KMS-11 (cell line): ENCODE measurements around the gene DNAJB1.

ENCODE experiments used
- H2AFZ ChIP-seq: fragments of 200-600 bp; sonication (generic); 2 replicates; pipeline ENCODE4 v1.6.1; 2016; ENCODE audit warnings: antibody characterized with exemption, mixed run types, low read depth
- H3K27ac ChIP-seq: fragments of 200-600 bp; sonication (generic); 2 replicates; pipeline ENCODE4 v1.6.1; 2016; ENCODE audit warnings: mild to moderate bottlenecking, mixed run types
- H3K27me3 ChIP-seq: fragments of 200-600 bp; sonication (generic); 2 replicates; pipeline ENCODE4 v1.6.1; 2017; ENCODE audit warnings: mild to moderate bottlenecking, low read depth, mixed run types, moderate library complexity; ENCODE audit not compliant: insufficient read depth
- H3K36me3 ChIP-seq: fragments of 200-600 bp; sonication (generic); 2 replicates; pipeline ENCODE4 v1.6.1; 2017; ENCODE audit warnings: mild to moderate bottlenecking, mixed run types; ENCODE audit not compliant: insufficient read depth
- H3K4me1 ChIP-seq: fragments of 200-600 bp; sonication (generic); 2 replicates; pipeline ENCODE4 v1.6.1; 2016; ENCODE audit warnings: mild to moderate bottlenecking, low read depth, mixed run types; ENCODE audit not compliant: poor library complexity, severe bottlenecking
- H3K4me2 ChIP-seq: fragments of 200-600 bp; sonication (generic); 2 replicates; pipeline ENCODE4 v1.7.0; 2016; ENCODE audit warnings: mild to moderate bottlenecking, mixed run types
- H3K4me3 ChIP-seq: fragments of 200-600 bp; sonication (generic); IDR thresholded peaks from 2 replicates; pipeline ENCODE4 v1.6.1; 2017; ENCODE audit warnings: low read depth, low read length, mixed read lengths; ENCODE audit not compliant: insufficient read depth
- H3K79me2 ChIP-seq: fragments of 200-600 bp; sonication (generic); 2 replicates; pipeline ENCODE4 v1.6.1; 2016; ENCODE audit warnings: low read depth, mixed run types; ENCODE audit not compliant: insufficient read depth
- H3K9ac ChIP-seq: fragments of 200-600 bp; sonication (generic); 2 replicates; pipeline ENCODE4 v1.6.1; 2016; ENCODE audit warnings: mild to moderate bottlenecking, mixed run types
- H4K20me1 ChIP-seq: fragments of 200-600 bp; sonication (generic); 2 replicates; pipeline ENCODE4 v1.6.1; 2016; ENCODE audit warnings: mild to moderate bottlenecking, mixed run types; ENCODE audit not compliant: insufficient read depth
- CTCF ChIP-seq: fragments of 200-600 bp; sonication (generic); conservative IDR thresholded peaks from 2 replicates; pipeline ENCODE4 v1.6.1; 2017; ENCODE audit warnings: low read depth, mild to moderate bottlenecking, antibody characterized with exemption, low read length, moderate library complexity, mixed read lengths

DNAJB1 gene

DNA sequence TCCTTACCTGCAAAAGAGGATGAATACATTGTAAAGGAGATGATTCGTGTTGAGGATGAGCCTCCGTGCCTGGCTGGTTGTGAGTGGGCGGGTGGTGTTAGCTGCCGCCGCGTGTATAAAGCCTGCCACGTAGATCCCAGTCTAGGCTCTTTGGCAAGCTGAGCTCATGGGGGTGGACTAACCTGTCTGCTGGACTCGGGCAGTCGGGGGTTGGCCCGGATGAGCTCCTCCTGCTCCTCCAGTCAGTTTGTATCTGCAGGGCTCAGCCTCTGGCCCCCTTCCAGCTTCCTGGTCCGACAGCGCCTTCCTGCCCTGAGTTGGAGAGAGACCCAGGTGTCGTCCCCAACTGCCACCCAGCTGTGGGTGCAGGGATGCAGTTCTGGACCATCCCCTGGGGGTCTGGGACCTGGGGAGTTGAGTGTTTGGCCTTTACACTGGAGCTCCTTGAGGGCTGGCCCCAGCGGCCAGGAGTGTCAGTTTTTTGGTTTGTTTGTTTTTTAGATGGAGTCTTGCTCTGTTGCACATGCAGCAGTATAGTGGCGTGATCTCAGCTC lies 32.1 kb upstream of the DNAJB1 start:
- H3K79me2 ChIP-seq: no peaks in the 10 kb centered on the region; the same call in 1 of the 2 replicates
- peaks cover 10% of the 10 kb centered on the region for H3K4me1 ChIP-seq
- H3K9ac ChIP-seq: no peak overlapping the region
- no peaks in the 10 kb centered on the region for H3K27me3 ChIP-seq
- no peak overlapping the region for H3K27ac ChIP-seq
- H3K4me3 ChIP-seq: no peak overlapping the region
- H3K36me3 ChIP-seq: no peaks in the 10 kb centered on the region
- no peak overlapping the region for H2AFZ ChIP-seq
- H3K4me2 ChIP-seq: no peak overlapping the region
- no peak for TF ChIP-seq CTCF
- H4K20me1 ChIP-seq: no peaks in the 10 kb centered on the region

DNA sequence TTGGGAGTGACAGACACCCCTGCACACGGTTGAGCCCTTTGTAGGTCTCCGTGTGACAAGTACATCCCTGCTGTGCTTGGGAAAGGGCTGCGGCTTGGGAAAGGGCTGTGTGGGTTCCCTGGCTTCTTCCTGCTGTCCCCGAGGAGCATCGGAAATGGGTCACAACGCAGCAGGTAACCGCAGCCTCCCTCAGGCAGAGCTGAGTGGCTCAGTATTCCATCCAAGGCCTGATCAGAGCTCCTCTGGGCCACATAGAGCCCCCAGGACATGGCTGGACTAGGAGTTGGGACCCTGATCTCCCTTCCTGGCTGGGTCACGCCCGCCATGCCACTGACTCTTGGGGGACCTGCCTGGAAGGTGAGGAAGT lies 27.5 kb upstream of the DNAJB1 start:
- no peak overlapping the region for H3K4me2 ChIP-seq
- H3K4me3 ChIP-seq: no peak overlapping the region
- H3K27me3 ChIP-seq: no peaks in the 10 kb centered on the region
- no peak for TF ChIP-seq CTCF
- no peak overlapping the region for H3K9ac ChIP-seq
- H3K4me1 ChIP-seq: peaks cover 2% of the 10 kb centered on the region
- no peaks in the 10 kb centered on the region for H3K36me3 ChIP-seq
- no peaks in the 10 kb centered on the region; the same call in 1 of the 2 replicates for H3K79me2 ChIP-seq
- no peaks in the 10 kb centered on the region for H4K20me1 ChIP-seq
- no peak overlapping the region for H2AFZ ChIP-seq
- H3K27ac ChIP-seq: no peak overlapping the region

- no peak overlapping the region for H3K9ac ChIP-seq
- H3K4me2 ChIP-seq: no peak overlapping the region
- H3K4me3 ChIP-seq: no peak overlapping the region
- no peaks in the 10 kb centered on the region for H4K20me1 ChIP-seq
- no peaks in the 10 kb centered on the region for H3K27me3 ChIP-seq
- H3K36me3 ChIP-seq: no peaks in the 10 kb centered on the region
- H3K79me2 ChIP-seq: no peaks in the 10 kb centered on the region; the same call in 1 of the 2 replicates
- no peaks in the 10 kb centered on the region for H3K4me1 ChIP-seq
- no peak for TF ChIP-seq CTCF
- H2AFZ ChIP-seq: no peak overlapping the region
- no peak overlapping the region for H3K27ac ChIP-seq
Measured at GRCh38 chr19:14544977-14545715, 26.9 kb upstream of the DNAJB1 start.

DNA sequence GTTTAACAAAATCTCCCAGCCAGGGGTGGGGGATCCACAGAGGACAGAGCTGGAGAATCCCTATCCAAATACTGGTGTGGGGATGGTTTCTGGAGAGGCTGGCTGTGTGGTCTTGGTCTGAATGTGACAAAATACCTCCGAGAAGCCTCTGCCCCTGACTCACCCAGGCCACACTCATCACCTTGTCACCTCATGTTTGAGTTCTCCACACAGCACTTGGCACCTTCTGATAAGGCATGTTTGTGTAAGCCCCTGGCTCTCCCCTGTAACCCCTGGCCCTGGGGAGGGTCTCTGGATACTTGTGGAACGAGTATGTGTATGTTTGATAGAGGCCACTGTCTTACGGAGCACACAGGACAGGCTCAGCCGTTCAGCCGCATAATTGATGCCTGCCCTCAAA lies 25.9 kb upstream of the DNAJB1 start:
- no peaks in the 10 kb centered on the region for H4K20me1 ChIP-seq
- no peak overlapping the region for H3K27ac ChIP-seq
- no peak overlapping the region for H3K9ac ChIP-seq
- no peaks in the 10 kb centered on the region for H3K27me3 ChIP-seq
- H3K4me2 ChIP-seq: no peak overlapping the region
- no peak for TF ChIP-seq CTCF
- H3K79me2 ChIP-seq: no peaks in the 10 kb centered on the region; the same call in 1 of the 2 replicates
- H3K4me1 ChIP-seq: no peaks in the 10 kb centered on the region
- H3K36me3 ChIP-seq: no peaks in the 10 kb centered on the region
- H2AFZ ChIP-seq: no peak overlapping the region
- no peak overlapping the region for H3K4me3 ChIP-seq
